Limb (tissue), 2 donors: ENCODE measurements around the gene FJX1.
A peak's percentile ranks its signal among the peaks of the same experiment; 100 is the strongest.

Experiments
- DNase-seq, 2 donors: peaks; one replicate each; pipeline ENCODE4 v3.0.0-alpha.2; 2016; ENCODE audit errors: extremely low spot score in 2 of 2

FJX1 gene

GRCh38 chr11:35617687-35618496 is at the start of gene FJX1:
Gene FJX1 (plus strand): TSS chr11:35618460. CDS start chr11:35618637, 177 bp downstream.
- peak; percentile 71 to 93 for DNase-seq

- no peak for DNase-seq
Measured at GRCh38 chr11:35571696-35572095, 46.6 kb upstream of the FJX1 start.

GRCh38 chr11:35579557-35580396 is 38.5 kb upstream of the FJX1 start:
- no peak for DNase-seq

- no peak for DNase-seq
Measured at GRCh38 chr11:35580397-35580781, 37.9 kb upstream of the FJX1 start.

GRCh38 chr11:35582033-35582432 is 36.2 kb upstream of the FJX1 start:
- DNase-seq, result no peak

GRCh38 chr11:35583126-35583525 is 35.1 kb upstream of the FJX1 start:
- no peak for DNase-seq

- no peak for DNase-seq
Measured at GRCh38 chr11:35583843-35584242, 34.4 kb upstream of the FJX1 start.

- no peak for DNase-seq
Measured at GRCh38 chr11:35584321-35584720, 33.9 kb upstream of the FJX1 start.

- DNase-seq, result no peak
Measured at GRCh38 chr11:35585416-35585815, 32.8 kb upstream of the FJX1 start.

- no peak for DNase-seq
Measured at GRCh38 chr11:35586222-35586621, 32.0 kb upstream of the FJX1 start.

GRCh38 chr11:35587972-35588371 is 30.3 kb upstream of the FJX1 start:
- DNase-seq, result no peak

GRCh38 chr11:35588627-35589026 is 29.6 kb upstream of the FJX1 start:
- DNase-seq, result no peak

- no peak for DNase-seq
Measured at GRCh38 chr11:35589281-35589680, 29.0 kb upstream of the FJX1 start.

GRCh38 chr11:35590412-35590811 is 27.8 kb upstream of the FJX1 start:
- DNase-seq, result no peak

GRCh38 chr11:35593143-35593542 is 25.1 kb upstream of the FJX1 start:
- DNase-seq, result no peak

- DNase-seq, result no peak
Measured at GRCh38 chr11:35594680-35595079, 23.6 kb upstream of the FJX1 start.

GRCh38 chr11:35598254-35599125 is 19.8 kb upstream of the FJX1 start:
- no peak for DNase-seq

GRCh38 chr11:35600331-35600838 is 17.9 kb upstream of the FJX1 start:
- no peak for DNase-seq

- no peak for DNase-seq
Measured at GRCh38 chr11:35602160-35602793, 16.0 kb upstream of the FJX1 start.

- DNase-seq, result no peak
Measured at GRCh38 chr11:35602979-35603378, 15.3 kb upstream of the FJX1 start.

- peak; percentile 53 to 63 for DNase-seq
Measured at GRCh38 chr11:35605706-35606105, 12.6 kb upstream of the FJX1 start.
